ENCODE data around the gene KRTAP5-1.

DNA sequence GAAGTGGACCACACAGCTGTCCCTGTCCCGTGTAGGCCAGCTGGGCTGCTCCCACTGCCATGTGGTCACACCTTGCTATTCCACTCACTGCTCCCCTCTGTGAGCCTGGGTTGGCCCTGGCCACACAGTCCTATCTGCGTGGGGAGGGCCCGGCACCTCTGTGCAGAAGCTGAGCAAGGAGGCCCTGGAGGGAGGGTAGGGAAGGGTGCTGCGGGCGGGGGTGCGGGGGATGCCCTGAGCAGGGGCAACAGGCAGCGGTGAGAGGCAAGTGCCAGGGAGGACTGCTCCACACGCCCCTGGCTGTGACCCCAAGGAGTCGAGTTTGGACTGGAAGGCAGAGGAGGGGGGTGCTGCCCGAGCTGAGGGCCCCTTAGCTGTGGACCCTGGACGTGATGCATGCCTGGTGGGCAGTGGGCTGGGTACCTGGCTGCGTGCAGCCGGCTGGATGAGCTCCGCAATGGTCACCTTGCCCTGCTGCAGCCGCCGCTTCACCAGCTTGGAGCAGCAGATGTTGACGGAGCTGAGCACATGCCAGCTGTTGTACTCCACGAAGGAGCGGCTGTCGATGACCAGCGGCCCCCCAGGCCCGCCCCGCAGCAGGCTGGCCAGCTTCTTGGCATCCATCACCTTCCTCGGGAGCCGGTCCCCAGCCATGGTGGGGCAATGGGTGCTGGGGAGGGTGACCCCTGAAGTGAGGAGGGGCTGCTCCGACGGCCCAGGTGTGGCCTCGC is 19.7 kb downstream of the KRTAP5-1 start:
- TF ChIP-seq, protein P1, sequence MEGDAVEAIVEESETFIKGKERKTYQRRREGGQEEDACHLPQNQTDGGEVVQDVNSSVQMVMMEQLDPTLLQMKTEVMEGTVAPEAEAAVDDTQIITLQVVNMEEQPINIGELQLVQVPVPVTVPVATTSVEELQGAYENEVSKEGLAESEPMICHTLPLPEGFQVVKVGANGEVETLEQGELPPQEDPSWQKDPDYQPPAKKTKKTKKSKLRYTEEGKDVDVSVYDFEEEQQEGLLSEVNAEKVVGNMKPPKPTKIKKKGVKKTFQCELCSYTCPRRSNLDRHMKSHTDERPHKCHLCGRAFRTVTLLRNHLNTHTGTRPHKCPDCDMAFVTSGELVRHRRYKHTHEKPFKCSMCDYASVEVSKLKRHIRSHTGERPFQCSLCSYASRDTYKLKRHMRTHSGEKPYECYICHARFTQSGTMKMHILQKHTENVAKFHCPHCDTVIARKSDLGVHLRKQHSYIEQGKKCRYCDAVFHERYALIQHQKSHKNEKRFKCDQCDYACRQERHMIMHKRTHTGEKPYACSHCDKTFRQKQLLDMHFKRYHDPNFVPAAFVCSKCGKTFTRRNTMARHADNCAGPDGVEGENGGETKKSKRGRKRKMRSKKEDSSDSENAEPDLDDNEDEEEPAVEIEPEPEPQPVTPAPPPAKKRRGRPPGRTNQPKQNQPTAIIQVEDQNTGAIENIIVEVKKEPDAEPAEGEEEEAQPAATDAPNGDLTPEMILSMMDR (IDR thresholded peaks at IDR 0.05): no peak
- TF ChIP-seq EP300 (IDR thresholded peaks at IDR 0.05) (no peak), POLR2A (IDR thresholded peaks at IDR 0.05) (no peak), POLR2AphosphoS5 (IDR thresholded peaks at IDR 0.05) (no peak)

Measured in stomach (tissue), 4 donors.